HG03045 (cell line): ENCODE data around the gene ARL2.

Source experiments
- ATAC-seq: cut with Tn5 transposase; IDR thresholded peaks from one replicate; pipeline ENCODE4 v1.9.1; 2021; ENCODE audit warnings: mild to moderate bottlenecking, moderate library complexity; ENCODE audit not compliant: unreplicated experiment

ARL2 gene

GRCh38 chr11:65069217-65069616 lies 55.3 kb downstream of the ARL2 start:
- no peak for ATAC-seq
